ENCODE data around the gene NRL.

The NRL gene

GRCh38 chr14:24145690-24146452, 31.1 kb upstream of the NRL start:
- POLR2A ChIA-PET (ENCODE audit: low non-redundant PET) = interaction anchor here (0.7 kb wide), 1 partner anchor 32 kb away, joined by 3 read pairs; the partner anchor contains the start of gene DCAF11
- CTCF ChIA-PET = interaction anchor here (0.6 to 2.0 kb wide), 3 partner anchors 8 to 29 kb away, joined by 5 to 10 read pairs (median 6); partner anchors contain the start of gene IRF9
- no peak for TF ChIP-seq CTCF (conservative IDR thresholded peaks at IDR 0.05; ENCODE audit: low read depth)
- no peak for DNase-seq (ENCODE audit: low spot score)
- H3K27ac ChIP-seq = peak overlapping the region; percentile 97

DNA sequence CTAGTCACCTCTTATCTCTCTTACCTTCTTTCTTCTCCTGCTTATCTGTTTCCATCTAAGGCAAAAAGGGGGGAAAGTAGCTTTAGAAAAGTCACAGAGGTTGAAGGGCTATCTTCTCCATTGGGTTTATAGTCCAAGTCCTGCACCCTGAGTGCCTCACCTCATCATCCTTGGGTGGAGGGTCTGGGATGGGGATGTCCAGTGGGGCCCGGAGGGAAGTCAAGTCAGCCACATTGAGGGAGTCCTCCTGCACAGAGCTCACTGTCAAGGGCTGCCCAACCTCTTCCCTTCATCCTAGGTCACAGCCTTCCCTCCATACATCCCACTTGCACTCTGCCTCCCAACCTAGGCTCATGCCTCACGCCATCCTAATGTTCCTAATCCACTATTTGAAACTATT, 30.5 kb upstream of the NRL start:
- DNase-seq (ENCODE audit: low spot score) = no peak
- ChIA-PET CTCF (interaction anchor here (2.0 kb wide), 1 partner anchor 16 kb away, joined by 10 read pairs; the partner anchor contains the start of gene IRF9), POLR2A (ENCODE audit: low non-redundant PET) (interaction anchor here (0.7 kb wide), 1 partner anchor 31 kb away, joined by 3 read pairs; the partner anchor contains the start of gene DCAF11)
- peak overlapping the region; percentile 58 for H3K27ac ChIP-seq
- TF ChIP-seq CTCF (conservative IDR thresholded peaks at IDR 0.05; ENCODE audit: low read depth) = no peak

- TF ChIP-seq CTCF (conservative IDR thresholded peaks at IDR 0.05; ENCODE audit: low read depth) = no peak
- no peak overlapping the region for H3K27ac ChIP-seq
- POLR2A ChIA-PET (ENCODE audit: low non-redundant PET) = no interaction called here
- CTCF ChIA-PET = interaction anchor here (0.6 to 0.8 kb wide), 2 partner anchors 16 to 21 kb away, joined by 3 read pairs; no protein-coding TSS in a partner anchor
- DNase-seq (ENCODE audit: low spot score) = no peak
Measured at GRCh38 chr14:24144451-24144850, 29.7 kb upstream of the NRL start.

DNA sequence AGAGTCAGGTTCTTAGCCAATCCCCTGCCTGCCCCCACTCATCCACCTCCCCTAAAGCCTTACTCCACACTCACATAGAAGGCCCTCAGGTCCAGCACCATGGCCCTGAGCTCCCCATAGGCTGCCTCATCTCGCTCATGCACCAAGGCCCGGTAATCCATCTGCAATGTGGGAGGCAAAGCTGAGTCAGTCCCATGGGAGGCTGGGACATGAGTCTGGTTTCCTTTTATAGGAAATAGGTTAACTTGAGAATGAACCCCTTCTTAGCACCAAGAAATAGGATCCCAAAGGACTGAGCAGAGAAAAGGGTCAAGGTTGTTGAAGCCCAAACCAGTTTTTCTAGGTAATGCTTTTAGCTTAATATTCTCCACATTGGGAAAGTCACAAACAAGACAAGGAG, 28.8 kb upstream of the NRL start:
- no peak for TF ChIP-seq CTCF (conservative IDR thresholded peaks at IDR 0.05; ENCODE audit: low read depth)
- POLR2A ChIA-PET (ENCODE audit: low non-redundant PET) = no interaction called here
- H3K27ac ChIP-seq = peak overlapping the region; percentile 39; the same call in 1 of the 2 replicates
- CTCF ChIA-PET = interaction anchor here (0.6 kb wide), 2 partner anchors 17 to 35 kb away, joined by 3 read pairs; no protein-coding TSS in a partner anchor
- DNase-seq (ENCODE audit: low spot score) = no peak

DNA sequence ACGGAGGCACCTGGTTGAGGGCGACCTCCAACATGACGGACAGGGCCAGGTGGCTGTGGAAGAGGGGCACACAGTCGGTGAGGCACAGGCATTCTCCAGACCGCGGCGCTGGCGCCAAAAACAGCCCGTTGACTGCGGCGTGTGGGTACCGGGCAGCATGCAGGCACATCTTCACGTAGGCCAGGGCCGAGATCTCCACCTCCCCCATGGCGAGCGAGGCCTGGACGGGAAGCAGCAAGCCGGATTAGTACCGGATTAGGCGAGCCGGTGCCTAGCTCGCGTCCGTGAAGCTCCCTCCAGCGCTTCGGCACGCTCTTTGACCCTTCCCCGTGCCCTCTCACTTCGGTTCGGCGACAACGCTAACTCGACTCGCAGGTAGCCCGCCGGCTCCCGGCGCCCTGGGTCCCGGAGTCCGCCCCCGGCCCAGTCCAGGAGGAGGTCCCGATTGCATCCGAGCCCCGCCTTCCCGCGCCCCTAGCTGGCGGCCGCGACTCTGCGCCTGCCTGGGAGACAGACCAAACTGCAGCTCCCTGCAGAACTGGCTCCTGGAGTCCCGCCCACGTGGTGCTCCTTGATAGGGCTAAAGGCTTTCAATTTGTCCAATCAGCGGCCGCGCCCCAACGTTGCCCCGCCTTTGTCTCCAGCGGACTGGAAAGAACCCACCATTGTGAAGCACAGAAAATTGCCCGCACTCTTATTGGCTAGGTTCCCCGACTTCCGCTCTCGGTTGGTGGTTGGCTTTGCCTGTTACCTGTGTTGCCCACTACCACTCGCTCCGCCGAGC, 26.5 kb upstream of the NRL start, which contains the start of gene EMC9:
TSS of gene EMC9 (minus strand) at position 495 of the 784 bp plus-strand sequence. CDS start at position 208, 287 bp downstream.
- POLR2A ChIA-PET (ENCODE audit: low non-redundant PET) = interaction anchor here (0.5 to 1.2 kb wide), 6 partner anchors 11 to 589 kb away, joined by 3 to 7 read pairs (median 4); partner anchors contain the start of genes PCK2, TINF2 and ZFHX2
- no peak for TF ChIP-seq CTCF (conservative IDR thresholded peaks at IDR 0.05; ENCODE audit: low read depth)

More for the DNA sequence above, 26.5 kb upstream of the NRL start, which contains the start of gene EMC9:
- CTCF ChIA-PET = interaction anchor here (0.6 kb wide), 2 partner anchors 14 to 185 kb away, joined by 3 read pairs; no protein-coding TSS in a partner anchor
- H3K27ac ChIP-seq = peak within 1 kb of the TSS; percentile 96
- peak; percentile 98 for DNase-seq (ENCODE audit: low spot score)
